Keratinocyte (primary cell): ENCODE data around the gene NR3C2. TPM values are rescaled to one million over a fixed set of nuclear protein-coding genes. Genes with fewer than 3 reads are reported as not detected.

Source experiments
- DNase-seq: peaks from one replicate; pipeline ENCODE4 v3.0.0-alpha.2; 2011; ENCODE audit warnings: low read depth, missing footprints, low spot score
- FAIRE-seq: peaks from 2 replicates; lab custom pipeline; 2011; peaks lifted over from hg19 to GRCh38; lab: Jason Lieb, UNC
- H2AFZ ChIP-seq: 2 replicates; pipeline ENCODE4 v1.6.0; 2012; ENCODE audit warnings: low read length, control low read depth, inconsistent platforms; ENCODE audit not compliant: control insufficient read depth
- H3K27ac ChIP-seq: 2 replicates; pipeline ENCODE4 v1.5.1; 2011; ENCODE audit warnings: low read length; ENCODE audit not compliant: control insufficient read depth, insufficient read depth
- H3K27me3 ChIP-seq: 3 replicates; pipeline ENCODE4 v1.6.0; 2011; ENCODE audit warnings: low read length; ENCODE audit not compliant: control insufficient read depth, insufficient read depth; ENCODE audit errors: extremely low read depth
- H3K36me3 ChIP-seq, 2 experiments: 2 replicates in 1 of 2; 3 replicates in 1 of 2; pipeline ENCODE4 v1.5.1; 2011; ENCODE audit warnings: low read length in 2 of 2, mild to moderate bottlenecking in 1 of 2; ENCODE audit not compliant: control insufficient read depth in 2 of 2, insufficient read depth in 2 of 2; ENCODE audit errors: extremely low read depth in 1 of 2
- H3K4me1 ChIP-seq: 3 replicates; pipeline ENCODE4 v1.5.1; 2011; ENCODE audit warnings: low read length; ENCODE audit not compliant: control insufficient read depth, insufficient read depth; ENCODE audit errors: extremely low read depth
- H3K4me2 ChIP-seq: 3 replicates; pipeline ENCODE4 v1.6.0; 2011; ENCODE audit warnings: low read depth, low read length; ENCODE audit not compliant: control insufficient read depth, insufficient read depth; ENCODE audit errors: extremely low read depth
- H3K4me3 ChIP-seq, 3 experiments: fragments of 200-600 bp in 1 of 3; sonication (generic) in 1 of 3; 2 replicates in 2 of 3; 3 replicates in 1 of 3; pipeline ENCODE4 v1.5.1; 2011 to 2016; ENCODE audit warnings: low read length in 3 of 3, mild to moderate bottlenecking in 3 of 3, control low read depth in 2 of 3, inconsistent platforms in 1 of 3, low read depth in 1 of 3, mixed read lengths in 1 of 3, mixed run types in 1 of 3, moderate library complexity in 1 of 3; ENCODE audit not compliant: control insufficient read depth in 2 of 3, insufficient read depth in 2 of 3; ENCODE audit errors: extremely low read depth in 1 of 3
- H3K79me2 ChIP-seq: 2 replicates; pipeline ENCODE4 v1.6.0; 2012; ENCODE audit warnings: low read length; ENCODE audit not compliant: control insufficient read depth, insufficient read depth
- H3K9ac ChIP-seq: 3 replicates; pipeline ENCODE4 v1.6.0; 2011; ENCODE audit warnings: low read length; ENCODE audit not compliant: control insufficient read depth, insufficient read depth; ENCODE audit errors: extremely low read depth
- H3K9me1 ChIP-seq: 3 replicates; pipeline ENCODE4 v1.6.0; 2011; ENCODE audit warnings: low read length; ENCODE audit not compliant: control insufficient read depth, insufficient read depth; ENCODE audit errors: extremely low read depth
- H3K9me3 ChIP-seq: 2 replicates; pipeline ENCODE4 v1.5.1; 2012; ENCODE audit warnings: low read depth, low read length; ENCODE audit not compliant: control insufficient read depth
- H4K20me1 ChIP-seq: 3 replicates; pipeline ENCODE4 v1.6.0; 2011; ENCODE audit warnings: low read length; ENCODE audit not compliant: control insufficient read depth, insufficient read depth; ENCODE audit errors: extremely low read depth
- EZH2 ChIP-seq: IDR thresholded peaks from one replicate; pipeline ENCODE4 v1.6.1; 2012; ENCODE audit warnings: inconsistent platforms, mild to moderate bottlenecking, low read length, moderate library complexity
- dilution Hi-C: fragments of 300-500 bp; cut with MboI; formaldehyde crosslinking; loops from one replicate; pipeline ENCODE4 v1.7.0; 2020; ENCODE audit warnings: low sequenced_read_pairs; ENCODE audit not compliant: extremely low pct_ligation_motif_present
- polyA plus RNA-seq, 5 experiments: library from polyadenylated mRNA; depleted of rRNA in 3 of 5; stranded (reverse) in 3 of 5; stranded (forward) in 1 of 5; unstranded in 1 of 5; fragments of >200 nt; gene quantifications; 1 replicate in 1 of 5; 2 replicates in 3 of 5; 3 replicates in 1 of 5; pipeline versions ENCODE4 v1.2.1 to v1.2.3, GENCODE V29; 2011 to 2012; ENCODE audit warnings: missing spikeins in 2 of 5, low read depth in 1 of 5, low replicate concordance in 1 of 5
- TF ChIP-seq, protein P1 (sequence below), 3 experiments: IDR thresholded peaks in 1 of 3; conservative IDR thresholded peaks in 1 of 3; optimal IDR thresholded peaks in 1 of 3; 2 replicates in 2 of 3; 3 replicates in 1 of 3; pipeline versions ENCODE3 to v1.5.1; 2011; ENCODE audit warnings: low read length in 3 of 3, mild to moderate bottlenecking in 3 of 3, moderate library complexity in 2 of 3, control low read depth in 1 of 3, inconsistent platforms in 1 of 3; ENCODE audit not compliant: insufficient read depth in 2 of 3; ENCODE audit errors: extremely low read depth in 1 of 3

Gene NR3C2
- polyA plus RNA-seq, 1 donor (not counting 4 experiments of a cell fraction or from before 2014, with no cell fraction given): 1.5 TPM

GRCh38 chr4:148431401-148431800 is 10.8 kb downstream of the NR3C2 start:
- no peaks in the 10 kb centered on the region for H3K79me2 ChIP-seq
- no peak overlapping the region for H2AFZ ChIP-seq
- no peak overlapping the region for H3K4me2 ChIP-seq
- H3K4me3 ChIP-seq: no peak overlapping the region
- no peaks in the 10 kb centered on the region for H3K36me3 ChIP-seq
- H3K9me1 ChIP-seq: no peaks in the 10 kb centered on the region
- no peak overlapping the region for H3K9ac ChIP-seq
- TF ChIP-seq, protein P1, sequence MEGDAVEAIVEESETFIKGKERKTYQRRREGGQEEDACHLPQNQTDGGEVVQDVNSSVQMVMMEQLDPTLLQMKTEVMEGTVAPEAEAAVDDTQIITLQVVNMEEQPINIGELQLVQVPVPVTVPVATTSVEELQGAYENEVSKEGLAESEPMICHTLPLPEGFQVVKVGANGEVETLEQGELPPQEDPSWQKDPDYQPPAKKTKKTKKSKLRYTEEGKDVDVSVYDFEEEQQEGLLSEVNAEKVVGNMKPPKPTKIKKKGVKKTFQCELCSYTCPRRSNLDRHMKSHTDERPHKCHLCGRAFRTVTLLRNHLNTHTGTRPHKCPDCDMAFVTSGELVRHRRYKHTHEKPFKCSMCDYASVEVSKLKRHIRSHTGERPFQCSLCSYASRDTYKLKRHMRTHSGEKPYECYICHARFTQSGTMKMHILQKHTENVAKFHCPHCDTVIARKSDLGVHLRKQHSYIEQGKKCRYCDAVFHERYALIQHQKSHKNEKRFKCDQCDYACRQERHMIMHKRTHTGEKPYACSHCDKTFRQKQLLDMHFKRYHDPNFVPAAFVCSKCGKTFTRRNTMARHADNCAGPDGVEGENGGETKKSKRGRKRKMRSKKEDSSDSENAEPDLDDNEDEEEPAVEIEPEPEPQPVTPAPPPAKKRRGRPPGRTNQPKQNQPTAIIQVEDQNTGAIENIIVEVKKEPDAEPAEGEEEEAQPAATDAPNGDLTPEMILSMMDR (optimal IDR thresholded peaks at IDR 0.05 in 1 of 3, IDR thresholded peaks at IDR 0.05 in 1 of 3, conservative IDR thresholded peaks at IDR 0.05 in 1 of 3; ENCODE audit: extremely low read depth in 1 of 3, insufficient read depth in 2 of 3, low read length in 3 of 3): no peak
- no peak for TF ChIP-seq EZH2
- no peaks in the 10 kb centered on the region for H3K27me3 ChIP-seq
- no peak for DNase-seq
- H3K27ac ChIP-seq: no peak overlapping the region
- no peaks in the 10 kb centered on the region for H4K20me1 ChIP-seq
- FAIRE-seq: no peak
- H3K4me1 ChIP-seq: no peaks in the 10 kb centered on the region
- dilution Hi-C loops: no loop called here
- no peaks in the 10 kb centered on the region for H3K9me3 ChIP-seq

- DNase-seq (no peak), FAIRE-seq (no peak)
- TF ChIP-seq, protein P1 (optimal IDR thresholded peaks at IDR 0.05 in 1 of 3, IDR thresholded peaks at IDR 0.05 in 1 of 3, conservative IDR thresholded peaks at IDR 0.05 in 1 of 3; ENCODE audit: extremely low read depth in 1 of 3, insufficient read depth in 2 of 3, low read length in 3 of 3): no peak
- TF ChIP-seq EZH2: no peak
- Histone ChIP-seq H3K79me2 (no peaks in the 10 kb centered on the region), H3K4me3 (no peak overlapping the region), H3K9me3 (no peaks in the 10 kb centered on the region), H4K20me1 (no peaks in the 10 kb centered on the region), H3K9ac (no peak overlapping the region), H3K4me2 (no peak overlapping the region), H3K36me3 (no peaks in the 10 kb centered on the region), H2AFZ (no peak overlapping the region), H3K4me1 (no peaks in the 10 kb centered on the region), H3K9me1 (no peaks in the 10 kb centered on the region), H3K27ac (no peak overlapping the region), H3K27me3 (no peaks in the 10 kb centered on the region)
- dilution Hi-C loops: no loop called here
Observed at GRCh38 chr4:148430854-148431253, 11.4 kb downstream of the NR3C2 start.
